ENCODE data around the gene IL3RA.
"Not testable (repeated sequence)": the region's sequence is repeated elsewhere in the genome, so short reads cannot be mapped to it uniquely, and the experiment has no call there.

The IL3RA gene

DNA sequence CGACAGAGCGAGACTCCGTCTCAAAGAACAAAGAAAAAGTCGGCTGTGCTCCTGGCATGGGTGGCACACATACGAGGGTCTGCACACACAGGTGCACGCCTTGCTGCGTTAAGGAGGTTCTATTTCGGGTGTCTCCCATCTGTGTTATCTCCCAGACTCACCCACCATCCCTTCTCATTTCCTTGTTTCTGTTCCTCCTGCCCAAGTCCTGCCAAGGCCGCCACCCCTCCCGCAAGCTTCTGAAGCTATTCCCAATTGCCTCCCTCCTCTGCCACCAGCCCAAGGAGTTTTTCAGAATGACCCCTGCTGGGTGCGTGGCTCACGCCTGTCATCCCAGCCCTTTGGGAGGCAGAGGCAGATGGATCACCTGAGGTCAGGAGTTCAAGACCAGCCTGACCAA, 6.0 kb upstream of the IL3RA start:
- ATAC-seq (no peak), DNase-seq (no peak)

DNA sequence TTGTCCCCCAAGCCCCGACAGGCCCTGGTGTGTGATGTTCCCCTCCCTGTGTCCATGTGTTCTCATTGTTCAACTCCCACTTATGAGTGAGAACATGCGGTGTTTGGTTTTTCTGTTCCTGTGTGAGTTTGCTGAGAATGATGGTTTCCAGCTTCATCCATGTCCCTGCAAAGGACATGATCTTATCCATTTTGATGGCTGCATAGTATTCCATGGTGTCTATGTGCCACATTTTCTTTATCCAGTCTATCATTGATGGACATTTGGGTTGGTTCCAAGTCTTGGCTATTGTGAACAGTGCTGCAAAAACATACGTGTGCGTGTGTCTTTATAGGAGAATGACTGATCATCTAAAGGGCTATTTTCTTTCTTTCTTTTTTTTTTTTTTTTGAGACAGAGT, 4.2 kb upstream of the IL3RA start:
- not testable (repeated sequence) for ATAC-seq, DNase-seq

DNA sequence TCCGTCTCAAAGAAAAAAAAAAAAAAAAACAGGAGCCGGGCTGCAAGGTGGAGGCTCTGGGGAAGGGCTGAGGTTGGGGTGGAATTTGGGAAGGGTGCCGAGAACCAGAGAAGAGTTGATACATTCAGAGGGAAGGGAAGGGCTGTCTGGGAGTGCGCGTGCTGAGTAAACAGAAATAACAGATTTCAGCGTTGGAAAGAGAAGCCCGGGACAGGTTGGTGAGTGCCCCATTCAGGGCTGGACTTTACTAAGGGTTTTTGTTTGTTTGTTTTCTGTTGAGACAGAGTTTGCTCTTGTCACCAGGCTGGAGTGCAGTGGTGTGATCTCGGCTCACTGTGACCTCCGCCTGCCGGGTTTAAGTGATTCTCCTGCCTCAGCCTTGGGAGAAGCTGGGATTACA, 1.7 kb upstream of the IL3RA start:
- no peak for DNase-seq
- ATAC-seq, result no peak

DNA sequence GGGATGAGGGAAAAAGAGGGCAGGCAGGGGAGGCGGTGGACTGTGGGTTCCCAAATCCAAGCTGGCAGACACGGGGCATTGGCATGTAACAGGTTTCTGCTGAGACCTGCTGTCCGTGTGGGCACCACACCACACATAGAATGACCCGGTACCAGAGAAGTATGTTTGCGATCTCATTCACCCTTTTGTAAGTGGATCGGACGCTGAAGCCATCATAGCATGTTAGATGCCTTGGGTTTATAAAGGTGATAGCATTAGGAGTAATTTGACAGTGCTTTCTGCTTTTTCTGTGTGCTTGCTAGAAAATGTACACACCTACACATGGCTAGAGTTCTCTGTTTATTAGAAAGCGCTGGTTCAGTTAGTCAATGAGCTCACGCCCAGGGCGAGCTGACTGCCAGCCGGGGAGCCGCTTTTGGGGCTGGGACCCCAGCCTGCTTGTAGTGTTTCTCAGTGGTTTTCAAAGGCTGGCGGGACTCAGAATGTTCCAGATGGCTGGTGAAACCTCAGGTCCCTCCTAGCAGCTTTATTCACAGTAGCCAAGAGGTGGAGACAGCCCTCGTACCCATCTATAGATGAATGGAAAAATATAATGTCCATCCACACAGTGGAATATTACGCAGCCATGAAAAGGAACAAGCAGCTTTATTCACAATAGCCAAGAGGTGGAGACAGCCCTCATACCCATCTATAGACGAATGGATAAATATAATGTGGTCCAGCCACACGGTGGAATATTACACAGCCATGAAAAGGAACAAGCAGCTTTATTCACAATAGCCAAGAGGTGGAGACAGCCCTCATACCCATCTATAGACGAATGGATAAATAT, 579 bp downstream of the IL3RA start:
- no peak for DNase-seq
- ATAC-seq, result peak; percentile 62

DNA sequence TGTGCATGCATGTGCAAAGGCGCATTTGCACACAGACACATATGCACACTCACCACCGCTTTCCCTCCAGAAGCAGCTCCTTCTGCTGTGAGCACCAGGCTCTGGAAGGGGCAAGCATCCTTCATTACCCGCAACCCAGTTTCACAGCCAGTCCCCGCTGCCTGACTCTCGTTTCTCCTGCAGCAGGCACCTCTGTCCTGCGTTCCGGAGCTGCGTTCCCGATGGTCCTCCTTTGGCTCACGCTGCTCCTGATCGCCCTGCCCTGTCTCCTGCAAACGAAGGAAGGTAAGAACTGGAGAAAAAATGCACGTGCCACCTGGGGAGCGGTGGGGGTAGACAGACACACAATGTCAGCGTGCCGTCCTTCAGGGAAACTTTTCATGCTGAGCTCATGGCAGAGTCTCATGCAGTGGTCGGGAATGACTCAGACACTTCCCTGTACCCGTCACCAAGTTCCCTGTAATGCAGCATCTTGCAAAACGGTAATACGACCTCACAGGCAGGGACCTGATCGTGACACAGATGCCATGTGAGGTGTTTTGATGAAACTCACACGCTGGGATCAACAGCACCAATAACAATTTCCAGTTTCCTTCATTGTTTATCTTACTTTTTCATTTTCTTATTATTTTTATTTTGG, 5.1 kb downstream of the IL3RA start:
- ATAC-seq, result no peak
- DNase-seq, result no peak

DNA sequence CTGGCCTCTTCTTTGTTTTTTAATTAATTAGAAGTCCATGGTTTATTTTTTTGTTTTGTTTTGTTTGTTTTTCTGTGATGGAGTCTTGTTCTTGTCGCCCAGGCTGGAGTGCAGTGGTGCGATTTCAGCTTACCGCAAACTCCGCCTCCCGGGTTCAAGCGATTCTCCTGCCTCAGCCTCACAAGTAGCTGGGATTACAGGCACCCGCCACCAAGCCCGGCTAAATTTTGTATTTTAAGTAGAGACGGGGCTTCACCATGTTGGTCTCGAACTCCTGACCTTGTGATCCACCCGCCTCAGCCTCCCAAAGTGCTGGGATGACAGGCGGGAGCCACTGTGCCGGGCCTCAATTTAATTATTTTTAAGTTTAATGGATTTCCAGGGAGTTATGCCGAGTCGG, 13.0 kb downstream of the IL3RA start:
- not testable (repeated sequence) for DNase-seq, ATAC-seq

DNA sequence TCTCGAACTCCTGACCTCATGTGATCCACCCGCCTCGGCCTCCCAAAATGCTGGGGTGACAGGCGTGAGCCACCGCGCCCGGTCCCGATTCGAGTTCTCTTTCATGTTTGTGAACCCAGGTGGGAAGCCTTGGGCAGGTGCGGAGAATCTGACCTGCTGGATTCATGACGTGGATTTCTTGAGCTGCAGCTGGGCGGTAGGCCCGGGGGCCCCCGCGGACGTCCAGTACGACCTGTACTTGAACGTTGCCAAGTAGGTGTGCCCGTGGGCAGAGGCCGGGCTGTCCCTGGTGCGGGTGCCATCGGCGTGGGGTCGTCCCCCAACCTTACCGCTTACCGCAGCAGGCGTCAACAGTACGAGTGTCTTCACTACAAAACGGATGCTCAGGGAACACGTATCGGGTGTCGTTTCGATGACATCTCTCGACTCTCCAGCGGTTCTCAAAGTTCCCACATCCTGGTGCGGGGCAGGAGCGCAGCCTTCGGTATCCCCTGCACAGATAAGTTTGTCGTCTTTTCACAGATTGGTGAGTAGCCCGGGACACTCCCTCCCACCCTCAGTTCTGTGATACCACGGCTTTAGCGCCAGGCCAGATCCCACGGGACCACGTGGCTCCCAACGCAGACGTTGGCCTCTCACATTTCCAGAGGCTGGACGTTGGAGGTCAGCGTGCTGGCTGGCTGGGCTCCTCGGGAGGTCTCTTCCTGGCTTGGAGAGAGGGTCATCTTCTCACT, 15.6 kb downstream of the IL3RA start:
- no peak for ATAC-seq

DNA sequence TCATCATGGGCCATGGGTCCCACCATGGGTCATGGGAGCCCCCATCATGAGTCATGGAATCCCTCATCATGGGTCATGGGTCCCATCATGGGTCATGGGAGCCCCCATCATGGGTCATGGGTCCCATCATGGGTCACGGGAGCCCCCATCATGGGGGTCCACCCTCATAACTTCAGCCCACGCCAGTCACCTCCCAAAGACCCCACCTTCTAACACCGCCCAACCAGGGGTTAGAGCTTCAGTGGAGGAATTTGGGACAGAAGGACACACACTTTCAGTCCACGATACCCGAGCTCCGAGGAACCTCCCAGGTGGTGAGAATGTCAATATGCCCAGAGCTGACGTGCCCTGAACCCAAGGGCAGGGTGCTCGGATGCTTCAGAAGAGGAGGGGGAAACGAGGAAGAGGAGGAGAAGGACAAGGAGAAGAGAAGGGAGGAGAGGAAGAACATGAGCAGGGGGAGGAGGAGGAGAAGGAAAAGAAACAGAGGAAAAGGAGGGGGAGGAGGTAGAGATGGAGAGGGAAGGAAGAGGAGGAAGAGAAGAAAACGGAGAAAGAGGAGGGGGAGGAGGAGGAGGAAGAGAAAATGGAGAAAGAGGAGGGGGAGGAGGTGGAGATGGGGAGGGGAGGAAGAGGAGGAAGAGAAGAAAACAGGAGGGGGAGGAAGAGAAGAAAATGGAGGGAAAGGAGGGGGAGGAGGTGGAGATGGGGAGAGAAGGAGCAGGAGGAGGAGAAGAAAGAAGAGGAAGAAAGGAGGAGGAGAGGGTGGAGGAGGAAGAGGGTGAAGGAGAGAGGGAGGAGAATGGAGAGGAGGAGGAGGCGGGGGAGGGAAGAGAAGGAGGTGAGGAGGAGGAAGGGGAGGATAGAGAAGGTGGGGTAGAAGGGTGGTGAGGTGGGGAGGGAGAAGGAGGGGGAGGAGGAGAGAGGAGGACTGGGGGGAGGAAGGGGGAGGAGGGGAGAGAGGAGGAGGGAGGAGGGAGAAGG, 17.7 kb downstream of the IL3RA start:
- no peak for DNase-seq
- peak; percentile 6 for ATAC-seq

More for the DNA sequence above, 15.6 kb downstream of the IL3RA start:
- no peak for DNase-seq

DNA sequence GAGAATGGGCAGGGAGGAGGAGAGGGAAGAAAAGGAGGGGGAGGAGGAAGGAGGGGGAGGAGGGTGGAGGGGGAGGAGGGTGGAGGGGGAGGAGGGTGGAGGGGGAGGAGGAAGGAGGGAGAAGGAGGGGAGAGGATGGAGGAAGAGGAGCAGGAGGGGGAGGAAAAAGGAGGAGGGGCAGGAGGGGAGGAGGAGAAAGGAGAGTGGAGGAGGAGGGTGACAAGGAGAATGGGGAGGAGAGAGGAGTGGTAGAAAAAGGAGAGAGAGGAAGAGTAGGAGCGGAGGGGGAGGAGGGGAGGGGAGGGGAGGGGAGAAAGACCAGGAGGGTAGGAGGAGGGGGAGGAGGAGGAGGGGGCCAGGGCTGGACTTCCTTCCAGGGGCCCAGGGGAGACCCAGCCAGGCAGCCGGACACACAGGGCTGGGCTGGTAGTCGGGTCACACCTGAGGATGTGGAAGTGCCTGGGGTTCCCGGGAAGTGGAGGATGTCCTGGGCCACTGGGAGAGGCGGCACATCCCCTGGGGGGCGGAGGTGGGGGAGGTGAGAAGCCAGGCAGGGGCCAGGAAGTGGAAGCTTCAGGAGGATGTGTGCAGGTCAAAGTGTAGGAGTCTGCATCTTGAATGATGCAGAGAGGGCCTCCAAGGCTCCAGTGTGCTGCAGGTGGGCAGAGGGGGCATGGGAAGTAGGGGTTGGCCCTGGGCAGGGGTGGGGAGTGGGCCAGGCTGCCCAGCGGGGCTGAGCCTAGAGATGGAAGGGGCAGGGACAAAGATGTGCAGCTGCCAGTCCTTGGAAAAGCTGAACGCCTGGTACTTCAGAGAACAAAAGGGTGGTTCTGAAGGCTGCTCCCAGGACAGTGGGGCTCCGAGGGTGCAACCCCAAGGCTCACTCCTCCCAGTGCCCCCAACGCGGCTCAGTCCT, 18.8 kb downstream of the IL3RA start:
- no peak for ATAC-seq
- no peak for DNase-seq

DNA sequence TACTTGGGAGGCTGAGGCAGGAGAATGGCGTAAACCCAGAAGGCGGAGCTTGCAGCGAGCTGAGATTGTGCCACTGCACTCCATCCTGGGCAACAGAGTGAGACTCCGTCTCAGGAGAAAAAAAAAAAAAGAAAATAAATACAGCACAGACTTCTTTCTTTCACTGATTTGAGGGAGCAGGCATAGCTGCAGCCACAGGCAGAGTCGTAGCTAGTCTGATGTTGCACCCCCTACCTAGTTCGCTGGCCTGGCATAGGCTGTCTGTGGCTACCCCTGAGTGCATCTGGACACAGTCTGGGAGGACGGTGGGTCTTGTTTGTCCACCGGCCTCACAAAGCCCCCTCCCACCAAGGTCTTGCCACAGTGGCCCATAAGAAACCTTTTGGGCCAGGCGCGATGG, 21.4 kb downstream of the IL3RA start:
- no peak for DNase-seq
- ATAC-seq, result no peak

DNA sequence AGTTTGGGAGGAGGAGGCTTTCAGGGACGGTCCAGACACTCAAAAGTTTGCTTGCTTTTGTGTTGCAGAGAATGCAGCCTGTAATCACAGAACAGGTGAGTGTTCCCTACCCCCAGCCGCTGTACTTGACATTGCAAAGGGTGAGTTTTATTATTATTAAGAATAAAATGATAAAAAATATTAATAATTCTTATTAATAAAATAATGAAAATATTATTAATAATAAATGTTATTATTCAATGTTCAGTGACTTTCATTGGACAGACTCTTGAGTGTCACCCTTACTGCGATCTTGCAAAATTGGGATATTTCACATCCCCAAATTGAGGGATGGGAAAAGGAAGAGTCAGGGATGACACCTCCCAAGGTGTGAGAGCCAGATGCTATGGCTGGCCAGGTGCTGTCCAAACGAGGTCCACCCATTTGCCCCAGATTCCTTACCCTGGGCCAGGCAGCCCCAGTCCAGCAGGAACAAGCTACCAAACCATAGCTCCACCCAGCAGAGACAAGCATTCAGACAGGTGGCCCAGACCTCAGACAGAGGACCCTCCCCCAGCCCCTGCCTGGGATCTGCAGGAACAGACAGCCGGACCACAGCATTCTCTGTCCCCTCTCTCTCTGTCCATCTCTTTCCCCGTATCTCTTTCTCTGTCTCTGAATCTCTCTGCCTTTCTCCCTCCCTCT, 22.4 kb downstream of the IL3RA start:
- no peak for DNase-seq
- ATAC-seq, result no peak

DNA sequence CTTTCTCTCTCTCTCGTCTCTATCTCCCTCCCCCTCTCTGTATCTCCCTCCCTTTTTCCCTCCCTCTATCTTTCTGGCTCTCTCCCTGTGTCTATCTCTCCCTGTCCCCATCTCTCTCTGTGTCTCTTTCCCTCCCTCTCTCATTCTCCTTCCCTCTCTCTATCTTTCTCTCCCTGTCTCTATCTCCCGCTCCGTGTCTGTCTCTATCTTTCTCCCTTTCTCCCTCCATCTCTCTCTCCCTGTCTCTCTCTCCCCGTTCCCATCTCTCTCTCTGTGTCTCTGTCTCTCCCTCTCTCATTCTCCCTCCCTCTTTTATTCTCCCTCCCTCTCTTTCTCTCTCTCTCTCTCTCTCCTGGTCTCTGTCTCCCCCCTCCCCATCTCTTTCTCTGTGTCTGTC, 22.9 kb downstream of the IL3RA start:
- DNase-seq, result no peak
- no peak for ATAC-seq

DNA sequence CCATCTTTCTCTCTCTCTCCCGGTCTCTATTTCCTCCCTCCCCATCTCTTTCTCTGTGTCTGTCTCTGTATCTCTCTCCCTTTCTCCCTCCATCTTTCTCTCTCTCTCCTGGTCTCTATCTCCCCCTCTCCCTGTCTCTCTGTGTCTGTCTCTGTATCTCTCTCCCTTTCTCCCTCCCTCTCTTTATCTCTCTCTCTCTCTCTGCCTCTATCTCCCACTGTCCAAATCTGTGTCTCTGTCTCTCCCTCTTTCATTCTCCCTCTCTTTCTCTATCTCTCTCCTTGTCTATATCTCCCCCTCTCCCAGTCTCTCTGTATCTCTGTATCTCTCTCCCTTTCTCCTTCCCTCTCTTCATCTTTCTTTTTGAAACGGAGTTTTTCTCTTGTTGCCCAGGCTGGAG, 23.6 kb downstream of the IL3RA start:
- no peak for DNase-seq
- no peak for ATAC-seq

DNA sequence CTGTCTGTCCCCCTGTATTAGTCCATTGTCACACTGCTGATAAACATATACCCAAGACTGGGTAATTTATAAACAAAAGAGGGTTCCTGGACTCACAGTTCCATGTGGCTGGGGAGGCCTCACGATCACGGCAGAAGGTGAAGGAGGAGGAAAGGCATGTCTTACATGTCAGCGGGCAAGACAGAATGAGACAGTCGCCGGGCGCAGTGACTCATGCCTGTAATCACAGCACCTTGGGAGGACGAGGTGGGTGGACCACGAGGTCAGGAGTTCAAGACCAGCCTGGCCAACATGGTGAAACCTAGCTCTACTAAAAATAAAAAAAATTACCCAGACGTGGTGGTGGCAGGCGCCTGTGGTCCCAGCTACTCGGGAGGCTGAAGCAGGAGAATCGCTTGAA, 24.7 kb downstream of the IL3RA start:
- DNase-seq, result no peak
- no peak for ATAC-seq

DNA sequence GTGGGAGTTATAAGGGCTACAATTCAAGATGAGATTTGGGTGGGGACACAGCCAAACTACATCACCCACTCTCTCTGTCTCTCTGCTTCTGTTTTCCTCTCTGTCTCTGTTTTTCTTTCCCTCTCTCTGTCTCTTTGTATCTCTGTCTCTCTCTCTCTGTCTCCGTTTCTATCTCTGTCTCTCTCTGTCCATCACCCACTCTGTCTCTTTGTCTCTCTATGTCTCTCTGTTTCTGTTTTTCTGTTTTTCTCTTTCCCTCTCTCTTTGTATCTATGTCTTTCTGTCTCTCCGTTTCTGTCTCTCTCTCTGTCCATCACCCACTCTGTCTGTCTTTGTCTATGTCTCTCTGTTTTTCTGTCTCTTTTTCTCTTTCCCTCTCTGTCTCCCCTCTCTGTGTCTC, 25.3 kb downstream of the IL3RA start:
- ATAC-seq (no peak), DNase-seq (no peak)

DNA sequence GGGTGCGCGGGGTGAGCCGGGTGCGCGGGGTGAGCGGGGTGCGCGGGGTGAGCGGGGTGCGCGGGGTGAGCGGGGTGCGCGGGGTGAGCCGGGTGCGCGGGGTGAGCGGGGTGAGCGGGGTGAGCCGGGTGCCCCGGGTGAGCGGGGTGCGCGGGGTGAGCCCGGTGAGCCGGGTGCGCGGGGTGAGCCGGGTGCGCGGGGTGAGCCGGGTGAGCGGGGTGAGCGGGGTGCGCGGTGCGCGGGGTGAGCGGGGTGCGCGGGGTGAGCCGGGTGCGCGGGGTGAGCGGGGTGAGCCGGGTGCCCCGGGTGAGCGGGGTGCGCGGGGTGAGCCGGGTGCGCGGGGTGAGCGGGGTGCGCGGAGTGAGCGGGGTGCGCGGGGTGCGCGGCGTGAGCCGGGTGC, 29.8 kb downstream of the IL3RA start:
- ATAC-seq, DNase-seq: not testable (repeated sequence)

DNA sequence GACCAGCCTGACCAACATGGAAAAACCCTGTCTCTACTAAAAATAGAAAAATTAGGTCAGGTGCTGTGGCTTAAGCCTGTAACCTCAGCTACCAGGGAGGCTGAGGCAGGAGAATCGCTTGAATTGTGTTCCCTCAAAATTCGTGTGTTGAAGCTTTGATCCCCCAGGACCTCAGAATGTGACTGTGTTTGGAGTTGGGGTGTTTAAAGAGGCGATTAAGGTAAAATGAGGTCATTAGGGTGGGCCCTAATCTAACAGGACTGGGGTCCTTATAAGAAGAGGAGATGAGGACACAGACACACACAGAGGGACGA, 31.8 kb downstream of the IL3RA start:
- ATAC-seq (peak; percentile 28), DNase-seq (no peak)

DNA sequence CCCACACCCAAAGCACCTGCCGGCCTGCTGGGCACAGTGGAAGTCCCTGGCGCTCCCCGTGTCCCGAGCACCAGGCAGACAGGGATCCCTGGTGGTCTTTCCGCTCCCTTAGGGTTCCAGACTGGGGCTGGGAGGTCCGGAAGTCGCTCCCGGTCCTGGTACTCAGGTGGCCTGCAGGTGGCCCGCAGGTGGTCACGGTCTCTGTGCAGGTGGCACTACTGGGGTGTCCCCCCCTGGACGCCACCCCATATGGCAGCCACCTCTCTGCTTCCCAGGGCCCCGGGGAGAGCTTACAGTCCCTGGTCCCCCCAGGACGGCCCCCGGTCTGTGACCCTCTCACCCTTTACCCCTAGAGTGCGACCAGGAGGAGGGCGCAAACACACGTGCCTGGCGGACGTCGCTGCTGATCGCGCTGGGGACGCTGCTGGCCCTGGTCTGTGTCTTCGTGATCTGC, 41.7 kb downstream of the IL3RA start:
- no peak for DNase-seq
- ATAC-seq, result no peak

DNA sequence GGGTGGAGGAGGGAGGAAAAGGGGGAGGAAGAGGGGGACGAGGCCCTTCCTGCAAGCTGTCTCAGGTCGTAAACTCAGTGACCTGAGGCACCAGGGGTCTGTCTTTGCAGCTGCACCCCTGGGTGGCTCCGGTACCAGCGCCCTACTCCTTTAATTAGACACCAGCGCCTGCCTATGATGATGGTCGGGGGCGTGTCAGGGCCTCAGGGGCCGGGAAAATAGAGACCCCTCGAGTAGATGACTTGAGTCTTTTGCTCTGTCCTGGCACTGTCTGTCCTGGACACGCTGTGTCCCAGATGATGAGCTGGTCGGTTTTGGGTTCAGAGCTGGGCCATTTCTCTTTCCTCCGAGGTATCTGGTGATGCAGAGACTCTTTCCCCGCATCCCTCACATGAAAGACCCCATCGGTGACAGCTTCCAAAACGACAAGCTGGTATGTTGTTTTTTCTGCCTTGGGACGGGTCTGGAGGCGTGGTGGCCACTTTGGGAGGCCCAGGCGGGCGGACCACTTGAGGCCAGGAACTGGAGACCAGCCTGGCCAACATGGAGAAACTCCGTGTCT, 44.2 kb downstream of the IL3RA start:
- DNase-seq (peak; percentile 15), ATAC-seq (no peak)

DNA sequence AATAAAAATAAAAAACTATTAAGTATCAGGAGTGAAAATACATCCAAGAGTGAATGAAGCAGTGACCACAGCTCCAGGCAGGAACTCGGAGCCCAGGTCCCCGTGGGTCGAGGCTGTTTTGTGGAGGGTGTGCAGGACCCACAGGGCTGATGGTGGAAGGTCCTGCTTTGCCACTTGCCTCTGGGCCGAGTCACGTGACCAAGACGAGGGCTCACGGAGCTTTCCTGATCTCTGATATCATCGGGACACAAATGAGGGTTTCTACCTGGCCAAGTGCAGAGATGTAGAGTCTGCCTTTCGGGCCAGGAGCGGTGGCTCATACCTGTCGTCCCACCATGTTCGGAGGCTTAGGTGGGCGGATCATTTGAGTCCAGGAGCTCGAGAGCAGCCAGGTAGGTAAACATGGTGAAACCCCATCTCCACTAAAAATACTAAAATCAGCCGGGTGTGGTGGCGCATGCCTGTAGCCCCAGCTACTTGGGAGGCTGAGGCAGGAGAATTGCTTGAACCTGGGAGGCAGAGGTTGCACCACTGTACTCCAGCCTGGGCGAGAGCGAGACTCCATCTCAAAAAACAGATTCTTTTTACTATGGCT, 48.2 kb downstream of the IL3RA start:
- ATAC-seq (no peak), DNase-seq (no peak)

All from stimulated activated naive CD8-positive, alpha-beta T cell treated with anti-CD3 and anti-CD28 coated beads, Interleukin-15, Interleukin-2, amounts not matched to agents 100 U/mL and 50 U/mL, for 24 hours (primary cell).